NOMO-1 treated with DMSO at 0.1 percent for 48 hours (cell line): ENCODE results near the gene TGFBR3L.
"Not testable (repeated sequence)": the region's sequence is repeated elsewhere in the genome, so short reads cannot be mapped to it uniquely, and the experiment has no call there.

Source experiments
- DNase-seq: peaks from one replicate; lab custom pipeline; 2025; ENCODE audit not compliant: unreplicated experiment; lab: John Stamatoyannopoulos, UW

Gene TGFBR3L

DNA sequence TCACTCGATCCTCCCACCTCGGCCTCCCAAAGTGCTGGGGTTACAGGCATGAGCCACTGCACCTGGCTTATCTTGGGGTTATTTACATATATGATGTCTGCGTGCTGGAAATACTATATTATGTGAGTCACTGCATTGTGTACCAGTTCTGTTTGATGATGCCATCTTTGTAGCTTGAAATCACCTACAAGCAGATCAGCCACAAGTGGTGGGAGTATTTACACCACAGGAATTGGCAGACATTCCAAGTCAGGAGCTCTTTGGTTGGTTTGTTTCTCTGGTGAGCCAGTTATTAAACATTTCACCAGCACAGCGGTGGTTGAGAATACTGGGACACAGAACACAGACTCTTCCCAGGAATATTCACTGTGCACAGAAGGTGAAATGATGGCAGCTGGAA lies 33.3 kb downstream of the TGFBR3L start:
- no peak for DNase-seq

GRCh38 chr19:7953060-7953459 lies 38.4 kb downstream of the TGFBR3L start:
- DNase-seq = no peak

DNA sequence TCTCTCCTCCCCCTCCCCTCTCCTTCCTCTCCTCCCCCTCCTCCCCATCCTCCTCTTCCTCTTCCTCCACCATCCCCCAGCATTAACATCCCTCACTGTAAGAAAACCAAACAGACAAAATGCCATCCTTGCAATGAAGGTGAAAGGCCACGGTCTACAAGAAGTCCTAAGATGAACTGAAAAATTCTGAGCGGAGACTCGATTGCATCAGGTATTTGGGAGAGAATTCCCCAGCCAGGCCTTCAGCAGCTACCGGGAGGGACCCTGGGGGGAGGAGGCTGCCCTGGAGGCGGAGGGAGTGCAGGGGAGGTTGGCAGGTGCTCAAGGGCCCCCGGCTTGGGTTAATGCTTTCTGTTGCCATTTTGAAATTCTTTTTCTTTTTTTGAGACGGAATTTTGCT lies 38.9 kb downstream of the TGFBR3L start:
- DNase-seq = no peak

GRCh38 chr19:7955696-7956095 lies 41.1 kb downstream of the TGFBR3L start:
- no peak for DNase-seq

GRCh38 chr19:7959211-7959610 lies 44.6 kb downstream of the TGFBR3L start:
- no peak for DNase-seq

GRCh38 chr19:7961082-7961481 lies 46.5 kb downstream of the TGFBR3L start:
- not testable (repeated sequence) for DNase-seq

- no peak for DNase-seq
These were observed 47.4 kb downstream of the TGFBR3L start for GRCh38 chr19:7961920-7962626.

- no peak for DNase-seq
These were observed 48.1 kb downstream of the TGFBR3L start for GRCh38 chr19:7962644-7963268.

GRCh38 chr19:7963566-7963965 lies 48.9 kb downstream of the TGFBR3L start:
- no peak for DNase-seq

DNA sequence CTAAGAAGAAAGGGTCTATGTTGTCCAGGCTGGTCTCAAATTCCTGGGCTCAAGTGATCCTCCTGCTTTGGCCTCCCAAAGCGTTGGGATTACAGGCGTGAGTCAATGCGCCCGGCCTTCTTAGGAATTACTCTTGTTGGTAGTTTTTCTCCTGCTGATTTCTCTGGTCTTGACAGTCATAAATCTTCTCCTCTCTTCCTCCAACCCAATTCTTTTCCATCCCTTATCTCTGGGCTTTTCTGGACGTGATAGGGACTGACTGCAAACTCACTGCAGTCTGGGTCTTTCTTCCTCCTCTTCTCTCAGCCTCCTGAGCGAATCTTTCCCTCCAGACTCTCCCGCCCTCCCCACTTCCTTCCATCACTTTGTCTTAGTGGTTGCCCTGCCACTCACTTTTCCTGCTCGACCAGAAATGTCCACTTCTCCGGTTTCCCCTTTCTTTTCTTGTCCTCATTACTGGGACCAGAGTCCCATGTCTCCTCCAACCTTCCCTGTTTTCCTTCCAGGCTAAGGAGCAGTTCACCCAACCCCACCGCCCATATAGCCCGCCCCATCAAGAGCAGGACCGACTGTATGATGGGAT lies 50.7 kb downstream of the TGFBR3L start:
- no peak for DNase-seq

GRCh38 chr19:7965921-7966665 lies 51.5 kb downstream of the TGFBR3L start:
- DNase-seq = no peak

GRCh38 chr19:7968008-7968795 lies 53.6 kb downstream of the TGFBR3L start:
- DNase-seq = no peak
